SK-N-SH (cell line): ENCODE data around the gene DUSP9. TPM values are rescaled to one million over a fixed set of nuclear protein-coding genes. Genes with fewer than 3 reads are reported as not detected.

ENCODE experiments used
- CTCF ChIA-PET: fragments of 300-600, 350-600 bp; formaldehyde crosslinking; extraction: SDS; loops from one replicate; lab custom pipeline; 2021; lab: Yijun Ruan, JAX
- POLR2A ChIA-PET: fragments of 350-600 bp; sonication (Branson Sonifier 250); formaldehyde crosslinking; extraction: SDS; loops from one replicate; lab custom pipeline; 2020; ENCODE audit warnings: antibody characterized with exemption, inconsistent platforms; lab: Yijun Ruan, JAX
- DNase-seq: peaks from one replicate; pipeline ENCODE4 v3.0.0; 2012
- H2AFZ ChIP-seq: fragments of 200-600 bp; sonication (generic); 2 replicates; pipeline ENCODE4 v1.8.1; 2016; ENCODE audit warnings: antibody characterized with exemption, mild to moderate bottlenecking, low read depth
- H3F3A ChIP-seq: fragments of 200-600 bp; sonication (generic); replicated peaks from 2 replicates; pipeline ENCODE3; 2016; ENCODE audit warnings: antibody characterized with exemption, mild to moderate bottlenecking; ENCODE audit not compliant: insufficient read depth
- H3K27ac ChIP-seq, 2 experiments: fragments of 200-500 bp in 1 of 2; fragments of 200-600 bp in 1 of 2; sonication (Bioruptor generic) in 1 of 2; sonication (generic), shearing (Covaris generic) in 1 of 2; 2 replicates each; pipeline versions ENCODE4 v1.5.1 to v1.6.1; 2014 to 2016; ENCODE audit warnings: low read depth in 2 of 2, inconsistent platforms in 1 of 2, low read length in 1 of 2, mild to moderate bottlenecking in 1 of 2, mixed read lengths in 1 of 2
- H3K27me3 ChIP-seq: fragments of 200-600 bp; sonication (generic), shearing (Covaris generic); 2 replicates; pipeline ENCODE4 v1.6.1; 2016; ENCODE audit warnings: mixed run types; ENCODE audit not compliant: insufficient read depth
- H3K36me3 ChIP-seq, 2 experiments: fragments of 200-500 bp in 1 of 2; fragments of 200-600 bp in 1 of 2; sonication (Bioruptor generic) in 1 of 2; sonication (generic) in 1 of 2; replicated peaks in 1 of 2; 2 replicates each; pipeline versions ENCODE3 to v1.5.1; 2014 to 2016; ENCODE audit warnings: low read length in 1 of 2, mild to moderate bottlenecking in 1 of 2; ENCODE audit not compliant: insufficient read depth in 2 of 2, control insufficient read depth in 1 of 2
- H3K4me1 ChIP-seq, 2 experiments: fragments of 200-500 bp in 1 of 2; fragments of 200-600 bp in 1 of 2; sonication (Bioruptor generic) in 1 of 2; sonication (generic), shearing (Covaris generic) in 1 of 2; 2 replicates each; pipeline versions ENCODE4 v1.5.1 to v1.6.1; 2014 to 2016; ENCODE audit warnings: low read depth in 1 of 2, low read length in 1 of 2, mixed run types in 1 of 2; ENCODE audit not compliant: insufficient read depth in 2 of 2, control insufficient read depth in 1 of 2
- H3K4me2 ChIP-seq: fragments of 200-600 bp; sonication (generic), shearing (Covaris generic); 2 replicates; pipeline ENCODE4 v1.6.1; 2017; ENCODE audit warnings: mixed run types
- H3K4me3 ChIP-seq, 2 experiments: fragments of 200-500 bp in 1 of 2; fragments of 200-600 bp in 1 of 2; sonication (Bioruptor generic) in 1 of 2; sonication (generic), shearing (Covaris generic) in 1 of 2; 2 replicates each; pipeline versions ENCODE4 v1.5.1 to v1.8.1; 2014 to 2016; ENCODE audit warnings: low read depth in 2 of 2, inconsistent platforms in 1 of 2, low read length in 1 of 2, mild to moderate bottlenecking in 1 of 2, mixed read lengths in 1 of 2, moderate library complexity in 1 of 2
- H3K79me2 ChIP-seq: fragments of 200-600 bp; sonication (generic); 2 replicates; pipeline ENCODE4 v1.8.1; 2017; ENCODE audit warnings: mild to moderate bottlenecking; ENCODE audit not compliant: insufficient read depth
- H3K9ac ChIP-seq: fragments of 200-600 bp; sonication (generic); 2 replicates; pipeline ENCODE4 v1.6.1; 2017; ENCODE audit warnings: mixed run types
- H3K9me2 ChIP-seq: fragments of 200-600 bp; sonication (generic); 2 replicates; pipeline ENCODE4 v1.6.1; 2017; ENCODE audit warnings: mixed run types
- H3K9me3 ChIP-seq: fragments of 200-600 bp; sonication (generic); 2 replicates; pipeline ENCODE4 v1.6.1; 2017; ENCODE audit warnings: mixed run types, mild to moderate bottlenecking, moderate library complexity
- H4K20me1 ChIP-seq: fragments of 200-600 bp; sonication (generic); 2 replicates; pipeline ENCODE4 v1.6.1; 2017; ENCODE audit warnings: mild to moderate bottlenecking, mixed run types; ENCODE audit not compliant: insufficient read depth
- CHD2 ChIP-seq: fragments of 150-350 bp; IDR thresholded peaks from 2 replicates; pipeline ENCODE4 v1.6.1; 2018; ENCODE audit warnings: low read length; ENCODE audit not compliant: partially characterized antibody
- ELF1 ChIP-seq: IDR thresholded peaks from 2 replicates; pipeline ENCODE4 v1.4.0; 2012
- FOXJ3 ChIP-seq: sonication (generic); formaldehyde crosslinking; IDR thresholded peaks from 2 replicates; pipeline ENCODE4 v1.5.1; 2020; ENCODE audit warnings: mild to moderate bottlenecking, missing genetic modification reagents
- JUND ChIP-seq: IDR thresholded peaks from 2 replicates; pipeline ENCODE4 v1.4.0; 2012
- MAX ChIP-seq: IDR thresholded peaks from 2 replicates; pipeline ENCODE4 v1.4.0; 2012; ENCODE audit warnings: low read depth
- MXI1 ChIP-seq: IDR thresholded peaks from 2 replicates; pipeline ENCODE4 v1.6.1; 2012; ENCODE audit warnings: mild to moderate bottlenecking, low read depth, low read length, improper control_type of control experiment
- NFIC ChIP-seq: IDR thresholded peaks from 2 replicates; pipeline ENCODE4 v1.4.0; 2012; ENCODE audit warnings: borderline replicate concordance
- RAD21 ChIP-seq: IDR thresholded peaks from 2 replicates; pipeline ENCODE4 v1.6.1; 2012; ENCODE audit warnings: mild to moderate bottlenecking, low read length
- RXRA ChIP-seq: IDR thresholded peaks from 2 replicates; pipeline ENCODE4 v1.4.0; 2012; ENCODE audit warnings: low read depth, mild to moderate bottlenecking, borderline replicate concordance
- SMC3 ChIP-seq: IDR thresholded peaks from 2 replicates; pipeline ENCODE4 v1.6.1; 2012; ENCODE audit warnings: low read depth, low read length, improper control_type of control experiment
- TAF1 ChIP-seq: IDR thresholded peaks from 2 replicates; pipeline ENCODE4 v1.6.1; 2012; ENCODE audit warnings: low read depth, mild to moderate bottlenecking, low read length, moderate library complexity, borderline replicate concordance
- TCF12 ChIP-seq: IDR thresholded peaks from 2 replicates; pipeline ENCODE4 v1.4.0; 2012
- USF2 ChIP-seq: fragments of 150-350 bp; IDR thresholded peaks from 2 replicates; pipeline ENCODE4 v1.6.1; 2017; ENCODE audit warnings: antibody characterized with exemption, low read length, low read depth, borderline replicate concordance
- WGBS: methylation state at CpG from one replicate; pipeline ENCODE4 v1.1.6; 2017; ENCODE audit warnings: low lambda C conversion rate; 5-methylcytosine and 5-hydroxymethylcytosine counted together
- polyA plus RNA-seq, 3 experiments: library from polyadenylated mRNA; depleted of rRNA; stranded (reverse); fragments of >200 nt; gene quantifications; 2 replicates each; pipeline ENCODE4 v1.2.3, GENCODE V29; 2012
- TF ChIP-seq, protein P1 (sequence below): IDR thresholded peaks from 2 replicates; pipeline ENCODE4 v1.6.1; 2012; ENCODE audit warnings: mild to moderate bottlenecking, low read depth, low read length, moderate library complexity
- TF ChIP-seq, protein P2 (sequence below): fragments of 200-600 bp; sonication (generic); IDR thresholded peaks from 2 replicates; pipeline ENCODE4 v1.6.1; 2017; ENCODE audit warnings: antibody characterized with exemption, mild to moderate bottlenecking, moderate library complexity
- TF ChIP-seq, protein P3 (sequence below): IDR thresholded peaks from 2 replicates; pipeline ENCODE4 v1.4.0; 2012; ENCODE audit warnings: low read depth, borderline replicate concordance

Gene DUSP9
- polyA plus RNA-seq, 1 of the 3 experiments (the other 2 are of a cell fraction) = 0.05 TPM

DNA sequence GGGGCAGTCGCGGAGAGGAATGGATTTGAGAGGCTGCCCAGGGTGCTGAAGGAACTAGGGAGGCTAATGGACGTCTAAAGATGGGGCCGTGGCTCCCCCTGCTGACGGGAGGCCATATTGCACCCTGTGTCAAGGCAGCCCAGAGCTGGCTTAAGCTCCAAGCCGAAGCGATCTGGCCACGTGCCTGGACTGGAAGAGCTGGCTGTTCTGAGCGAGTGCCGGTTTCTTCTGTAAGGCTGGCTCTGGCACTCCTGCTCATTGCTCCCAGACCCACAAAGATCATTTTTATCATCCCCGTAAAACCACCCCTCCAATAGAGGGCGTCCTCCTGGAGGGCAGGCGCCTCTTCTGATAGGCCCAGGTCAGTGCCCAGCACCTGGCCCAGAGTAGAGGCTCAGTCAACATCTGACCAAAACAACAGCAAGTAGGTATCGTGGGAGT lies 21.0 kb downstream of the DUSP9 start:
- H3K36me3 ChIP-seq = no peaks in the 10 kb centered on the region
- H3K27ac ChIP-seq = no peak overlapping the region
- H4K20me1 ChIP-seq = no peaks in the 10 kb centered on the region
- POLR2A ChIA-PET = interaction anchor here (1.2 kb wide), 1 partner anchor 113 kb away, joined by 3 read pairs; no protein-coding TSS in a partner anchor
- H3K4me3 ChIP-seq = peak overlapping the region in 1 of 2 experiments; percentile 35; a peak in 1 of 4 replicates
- CTCF ChIA-PET = interaction anchor here (0.6 to 10.5 kb wide), 27 partner anchors 11 to 726 kb away, joined by 3 to 128 read pairs (median 7); partner anchors contain the start of genes DUSP9 and SLC6A8
- H3K4me1 ChIP-seq = peaks cover 0 to 3% of the 10 kb centered on the region in 2 experiments; a peak in 1 of 4 replicates
- H3K4me2 ChIP-seq = no peak overlapping the region
- no peaks in the 10 kb centered on the region; the same call in 1 of the 2 replicates for H3K27me3 ChIP-seq
- peak; percentile 87 for DNase-seq
- WGBS = 31% methylated on average over 9 of the region's 14 CpGs
- no peak overlapping the region for H3K9ac ChIP-seq
- no peak overlapping the region for H2AFZ ChIP-seq
- no peaks in the 10 kb centered on the region for H3F3A ChIP-seq
- no peaks in the 10 kb centered on the region for H3K9me2 ChIP-seq
- TF ChIP-seq TAF1 = no peak
- TF ChIP-seq, protein P1, sequence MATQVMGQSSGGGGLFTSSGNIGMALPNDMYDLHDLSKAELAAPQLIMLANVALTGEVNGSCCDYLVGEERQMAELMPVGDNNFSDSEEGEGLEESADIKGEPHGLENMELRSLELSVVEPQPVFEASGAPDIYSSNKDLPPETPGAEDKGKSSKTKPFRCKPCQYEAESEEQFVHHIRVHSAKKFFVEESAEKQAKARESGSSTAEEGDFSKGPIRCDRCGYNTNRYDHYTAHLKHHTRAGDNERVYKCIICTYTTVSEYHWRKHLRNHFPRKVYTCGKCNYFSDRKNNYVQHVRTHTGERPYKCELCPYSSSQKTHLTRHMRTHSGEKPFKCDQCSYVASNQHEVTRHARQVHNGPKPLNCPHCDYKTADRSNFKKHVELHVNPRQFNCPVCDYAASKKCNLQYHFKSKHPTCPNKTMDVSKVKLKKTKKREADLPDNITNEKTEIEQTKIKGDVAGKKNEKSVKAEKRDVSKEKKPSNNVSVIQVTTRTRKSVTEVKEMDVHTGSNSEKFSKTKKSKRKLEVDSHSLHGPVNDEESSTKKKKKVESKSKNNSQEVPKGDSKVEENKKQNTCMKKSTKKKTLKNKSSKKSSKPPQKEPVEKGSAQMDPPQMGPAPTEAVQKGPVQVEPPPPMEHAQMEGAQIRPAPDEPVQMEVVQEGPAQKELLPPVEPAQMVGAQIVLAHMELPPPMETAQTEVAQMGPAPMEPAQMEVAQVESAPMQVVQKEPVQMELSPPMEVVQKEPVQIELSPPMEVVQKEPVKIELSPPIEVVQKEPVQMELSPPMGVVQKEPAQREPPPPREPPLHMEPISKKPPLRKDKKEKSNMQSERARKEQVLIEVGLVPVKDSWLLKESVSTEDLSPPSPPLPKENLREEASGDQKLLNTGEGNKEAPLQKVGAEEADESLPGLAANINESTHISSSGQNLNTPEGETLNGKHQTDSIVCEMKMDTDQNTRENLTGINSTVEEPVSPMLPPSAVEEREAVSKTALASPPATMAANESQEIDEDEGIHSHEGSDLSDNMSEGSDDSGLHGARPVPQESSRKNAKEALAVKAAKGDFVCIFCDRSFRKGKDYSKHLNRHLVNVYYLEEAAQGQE = peak; percentile 69; the same call in 1 of the 2 replicates
- TF ChIP-seq JUND = no peak
- TF ChIP-seq, protein P2, sequence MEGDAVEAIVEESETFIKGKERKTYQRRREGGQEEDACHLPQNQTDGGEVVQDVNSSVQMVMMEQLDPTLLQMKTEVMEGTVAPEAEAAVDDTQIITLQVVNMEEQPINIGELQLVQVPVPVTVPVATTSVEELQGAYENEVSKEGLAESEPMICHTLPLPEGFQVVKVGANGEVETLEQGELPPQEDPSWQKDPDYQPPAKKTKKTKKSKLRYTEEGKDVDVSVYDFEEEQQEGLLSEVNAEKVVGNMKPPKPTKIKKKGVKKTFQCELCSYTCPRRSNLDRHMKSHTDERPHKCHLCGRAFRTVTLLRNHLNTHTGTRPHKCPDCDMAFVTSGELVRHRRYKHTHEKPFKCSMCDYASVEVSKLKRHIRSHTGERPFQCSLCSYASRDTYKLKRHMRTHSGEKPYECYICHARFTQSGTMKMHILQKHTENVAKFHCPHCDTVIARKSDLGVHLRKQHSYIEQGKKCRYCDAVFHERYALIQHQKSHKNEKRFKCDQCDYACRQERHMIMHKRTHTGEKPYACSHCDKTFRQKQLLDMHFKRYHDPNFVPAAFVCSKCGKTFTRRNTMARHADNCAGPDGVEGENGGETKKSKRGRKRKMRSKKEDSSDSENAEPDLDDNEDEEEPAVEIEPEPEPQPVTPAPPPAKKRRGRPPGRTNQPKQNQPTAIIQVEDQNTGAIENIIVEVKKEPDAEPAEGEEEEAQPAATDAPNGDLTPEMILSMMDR = peak; percentile 79
- TF ChIP-seq, protein P3, sequence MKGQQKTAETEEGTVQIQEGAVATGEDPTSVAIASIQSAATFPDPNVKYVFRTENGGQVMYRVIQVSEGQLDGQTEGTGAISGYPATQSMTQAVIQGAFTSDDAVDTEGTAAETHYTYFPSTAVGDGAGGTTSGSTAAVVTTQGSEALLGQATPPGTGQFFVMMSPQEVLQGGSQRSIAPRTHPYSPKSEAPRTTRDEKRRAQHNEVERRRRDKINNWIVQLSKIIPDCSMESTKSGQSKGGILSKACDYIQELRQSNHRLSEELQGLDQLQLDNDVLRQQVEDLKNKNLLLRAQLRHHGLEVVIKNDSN = peak; percentile 48; the same call in 1 of the 2 replicates
- peak; percentile 77 for TF ChIP-seq RAD21
- TF ChIP-seq ELF1 = no peak
- TF ChIP-seq USF2 = 0 out of 2 replicates have a peak, but pooled peaks have one; percentile 17
- no peak for TF ChIP-seq TCF12
- no peak for TF ChIP-seq NFIC
- TF ChIP-seq SMC3 = peak; percentile 61
- peak; percentile 67; the same call in 1 of the 2 replicates for TF ChIP-seq MXI1
- no peak for TF ChIP-seq CHD2
- TF ChIP-seq MAX = 0 out of 2 replicates have a peak, but pooled peaks have one; percentile 32
- TF ChIP-seq RXRA = no peak
- no peak for TF ChIP-seq FOXJ3 (CRISPR knock-in tag)
- no peaks in the 10 kb centered on the region for H3K79me2 ChIP-seq
- 0 out of 2 replicates have a peak, but pooled peaks cover 9% of the 10 kb centered on the region for H3K9me3 ChIP-seq
